Measurements from ENCODE around the gene ATP7B.

Gene ATP7B

DNA sequence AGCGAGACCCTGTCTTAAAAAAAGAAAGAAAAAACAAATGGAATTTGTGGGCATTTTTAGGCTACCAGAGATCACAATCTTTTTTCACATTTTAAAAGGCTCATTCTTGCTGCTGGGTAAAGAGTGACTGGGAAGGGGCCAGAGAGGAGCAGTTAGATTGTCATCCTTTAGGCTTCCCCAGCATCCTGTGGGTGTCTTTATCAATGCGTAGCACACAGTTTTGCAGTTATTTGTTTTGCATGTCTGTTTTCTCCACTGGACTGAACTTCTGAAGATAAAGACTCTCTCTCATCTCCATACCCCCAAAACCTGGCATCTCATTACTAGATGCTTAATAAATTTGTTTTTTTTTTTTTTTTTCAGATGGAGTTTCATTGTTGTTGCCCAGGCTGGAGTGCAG lies 11.1 kb upstream of the ATP7B start:
- TF ChIP-seq, protein P1, sequence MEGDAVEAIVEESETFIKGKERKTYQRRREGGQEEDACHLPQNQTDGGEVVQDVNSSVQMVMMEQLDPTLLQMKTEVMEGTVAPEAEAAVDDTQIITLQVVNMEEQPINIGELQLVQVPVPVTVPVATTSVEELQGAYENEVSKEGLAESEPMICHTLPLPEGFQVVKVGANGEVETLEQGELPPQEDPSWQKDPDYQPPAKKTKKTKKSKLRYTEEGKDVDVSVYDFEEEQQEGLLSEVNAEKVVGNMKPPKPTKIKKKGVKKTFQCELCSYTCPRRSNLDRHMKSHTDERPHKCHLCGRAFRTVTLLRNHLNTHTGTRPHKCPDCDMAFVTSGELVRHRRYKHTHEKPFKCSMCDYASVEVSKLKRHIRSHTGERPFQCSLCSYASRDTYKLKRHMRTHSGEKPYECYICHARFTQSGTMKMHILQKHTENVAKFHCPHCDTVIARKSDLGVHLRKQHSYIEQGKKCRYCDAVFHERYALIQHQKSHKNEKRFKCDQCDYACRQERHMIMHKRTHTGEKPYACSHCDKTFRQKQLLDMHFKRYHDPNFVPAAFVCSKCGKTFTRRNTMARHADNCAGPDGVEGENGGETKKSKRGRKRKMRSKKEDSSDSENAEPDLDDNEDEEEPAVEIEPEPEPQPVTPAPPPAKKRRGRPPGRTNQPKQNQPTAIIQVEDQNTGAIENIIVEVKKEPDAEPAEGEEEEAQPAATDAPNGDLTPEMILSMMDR (IDR thresholded peaks at IDR 0.05): no peak

DNA sequence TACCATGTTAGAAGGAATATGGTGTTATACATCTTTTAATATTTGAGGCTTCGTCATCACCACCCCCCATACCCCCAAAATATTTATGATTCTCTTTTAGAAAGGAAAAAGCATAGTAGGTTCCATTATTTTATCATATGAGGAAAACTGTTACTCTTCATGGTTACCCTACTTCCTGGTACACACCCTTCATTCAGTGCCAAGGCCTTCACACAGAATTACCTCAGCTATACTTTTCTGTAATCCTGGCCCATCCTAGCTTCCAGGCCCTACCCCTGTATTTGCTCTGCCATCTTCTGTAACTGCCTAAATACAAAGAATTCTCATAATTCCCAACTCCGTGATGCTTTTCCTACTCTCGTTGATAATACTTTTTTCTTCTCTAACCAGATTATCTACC lies 8.9 kb upstream of the ATP7B start:
- TF ChIP-seq, protein P1 (IDR thresholded peaks at IDR 0.05): no peak

DNA sequence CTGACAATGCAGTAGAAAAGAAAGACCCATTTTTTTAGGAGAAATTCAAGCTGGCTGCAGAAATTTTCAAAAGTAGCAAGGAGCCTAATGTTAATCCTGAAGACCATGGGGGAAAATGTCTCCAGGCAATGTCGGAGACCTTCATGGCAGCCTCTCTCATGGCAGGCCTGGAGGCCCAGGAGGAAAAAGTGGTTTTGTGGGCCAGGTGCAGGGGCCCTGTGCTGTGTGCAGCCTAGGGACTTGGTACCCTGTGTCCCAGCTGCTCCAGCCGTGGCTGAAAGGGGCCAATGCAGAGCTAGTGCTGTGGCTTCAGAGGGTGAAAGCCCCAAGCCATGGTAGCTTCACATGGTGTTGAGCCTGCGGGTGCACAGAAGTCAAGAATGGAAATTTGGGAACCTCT lies 5.0 kb upstream of the ATP7B start:
- TF ChIP-seq, protein P1 (IDR thresholded peaks at IDR 0.05): no peak

DNA sequence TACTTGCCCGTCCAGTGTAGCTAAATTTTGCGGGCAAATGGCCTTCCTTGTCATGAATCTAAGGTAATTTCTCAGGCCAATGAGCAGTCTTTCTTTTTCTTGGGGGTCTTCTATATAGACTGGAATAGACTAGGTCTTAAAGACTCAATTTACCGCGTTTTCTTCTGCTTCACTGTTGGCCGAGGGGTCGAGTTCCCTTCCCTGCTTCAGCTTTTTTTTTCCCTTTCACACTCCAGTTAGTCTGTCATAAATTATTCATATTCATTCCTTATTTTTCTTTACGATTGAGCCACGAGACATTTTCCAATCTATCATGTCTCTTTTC lies 1.2 kb upstream of the ATP7B start:
- TF ChIP-seq, protein P1 (IDR thresholded peaks at IDR 0.05): no peak

DNA sequence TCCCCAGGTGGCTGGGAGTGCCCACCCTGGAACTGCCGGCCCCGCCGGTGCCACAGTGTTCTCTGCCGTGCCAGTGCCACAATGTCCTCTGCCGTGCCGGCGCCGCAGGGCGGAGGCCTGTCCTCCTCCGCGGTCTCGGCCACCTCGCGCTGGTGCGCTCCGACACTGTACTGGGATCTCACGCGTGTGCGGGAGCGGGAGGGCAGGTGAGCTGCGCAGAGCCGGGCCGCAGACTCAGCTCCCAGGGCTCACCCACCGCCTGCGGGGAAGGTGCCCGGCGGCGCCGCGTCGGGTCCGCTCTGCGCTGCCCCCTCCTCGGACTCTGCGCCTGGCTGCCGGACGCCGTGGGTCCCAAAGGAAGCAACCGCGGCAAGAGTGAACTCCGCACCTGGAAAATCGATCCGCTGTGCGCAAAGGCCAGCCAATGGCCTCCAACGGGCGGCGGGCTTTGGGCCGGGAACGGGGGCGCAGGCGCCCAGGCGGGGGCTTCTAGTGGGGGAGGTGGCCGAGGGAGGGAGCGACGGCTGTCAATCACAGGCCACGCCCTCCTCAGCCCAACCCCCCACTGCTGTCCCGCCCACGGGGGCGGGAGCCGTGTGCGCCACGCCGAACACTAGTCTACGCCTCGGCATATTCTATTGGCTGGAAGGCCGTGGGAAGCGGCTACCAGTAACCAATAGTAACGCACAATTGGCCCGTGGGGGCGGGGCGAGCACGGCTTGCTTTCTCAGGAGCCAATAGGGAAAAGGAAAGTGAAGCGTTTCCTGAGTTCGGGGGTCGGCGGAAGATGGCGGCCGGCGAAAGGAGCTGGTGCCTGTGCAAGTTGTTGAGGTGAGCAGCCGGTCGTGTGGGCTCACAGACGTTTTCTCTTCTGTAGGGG lies 622 bp upstream of the ATP7B start, which contains the start of gene ALG11:
Gene ALG11 (plus strand): TSS at position 767 of the 880 bp plus-strand sequence. CDS start 21 bp downstream, at position 788.
- TF ChIP-seq, protein P1 (IDR thresholded peaks at IDR 0.05): no peak

DNA sequence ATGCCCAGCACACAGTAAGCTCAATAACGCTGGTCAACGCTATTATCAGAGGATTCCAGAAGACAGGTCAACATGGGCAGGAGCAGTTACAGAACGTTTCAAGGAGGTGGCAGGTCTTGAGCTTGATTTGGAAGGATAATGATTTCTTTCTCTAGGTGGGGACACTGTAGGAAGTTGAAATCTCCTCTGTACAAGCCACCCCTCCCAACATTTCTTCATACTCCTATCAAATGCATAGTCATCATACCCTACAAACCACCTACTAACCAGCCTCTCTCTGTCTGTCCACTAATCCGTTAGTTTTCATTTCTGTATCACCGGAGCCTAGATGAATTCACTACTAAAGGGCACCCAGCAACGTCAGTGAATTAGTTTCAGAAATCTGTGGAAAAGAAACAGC lies 1.3 kb downstream of the ATP7B start:
- TF ChIP-seq, protein P1 (IDR thresholded peaks at IDR 0.05): no peak

DNA sequence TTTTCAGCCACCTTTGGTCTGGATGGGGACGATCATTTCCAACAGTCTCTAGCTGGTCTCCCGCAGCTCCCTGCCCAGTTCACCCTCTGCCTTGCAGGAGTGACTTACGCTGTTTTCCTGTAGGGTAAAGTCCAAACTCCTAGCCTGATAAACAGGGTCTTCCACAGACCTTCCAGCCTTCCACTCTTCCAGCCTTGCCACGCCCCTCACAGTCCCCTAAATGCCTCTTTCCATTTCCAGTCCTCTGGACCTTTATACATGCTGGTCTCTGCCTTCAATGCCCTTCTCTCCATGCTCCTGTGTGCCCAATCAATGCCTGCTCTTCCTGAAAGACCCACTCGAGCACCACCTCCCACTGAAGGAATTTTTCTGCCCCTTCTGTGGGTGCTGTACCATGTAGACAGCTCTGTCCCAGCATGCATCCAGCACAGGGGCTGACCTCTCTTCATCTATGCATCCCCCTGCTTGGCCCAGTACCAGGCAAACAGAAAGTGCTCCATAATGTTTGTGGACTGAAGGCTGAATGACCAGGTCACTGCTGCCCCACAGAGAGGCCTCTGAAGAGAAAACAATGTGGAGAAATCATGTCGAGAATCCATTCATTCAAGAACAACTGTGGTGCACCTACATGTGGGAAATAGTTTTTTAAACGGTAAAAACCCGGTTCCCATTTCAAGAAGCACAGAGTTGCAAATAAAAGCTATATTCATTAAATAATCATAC lies 4.6 kb downstream of the ATP7B start:
- TF ChIP-seq, protein P1 (IDR thresholded peaks at IDR 0.05): no peak
